Ishikawa (cell line): ENCODE measurements around the gene MRM2.

Experiments used
- CEBPB ChIP-seq: IDR thresholded peaks from 2 replicates; pipeline ENCODE4 v1.6.1; 2012
- CREB1 ChIP-seq: IDR thresholded peaks from 2 replicates; pipeline ENCODE4 v1.6.1; 2012; ENCODE audit warnings: low read depth
- EGR1 ChIP-seq: IDR thresholded peaks from 2 replicates; pipeline ENCODE4 v1.6.1; 2012
- EP300 ChIP-seq: IDR thresholded peaks from 2 replicates; pipeline ENCODE4 v1.6.1; 2012; ENCODE audit warnings: borderline replicate concordance
- MAX ChIP-seq: IDR thresholded peaks from 2 replicates; pipeline ENCODE4 v1.6.1; 2012
- RAD21 ChIP-seq: IDR thresholded peaks from 2 replicates; pipeline ENCODE4 v1.6.1; 2012; ENCODE audit warnings: low read depth
- TAF1 ChIP-seq: IDR thresholded peaks from 2 replicates; pipeline ENCODE4 v1.6.1; 2012; ENCODE audit warnings: low read depth, mild to moderate bottlenecking
- TCF12 ChIP-seq: IDR thresholded peaks from 2 replicates; pipeline ENCODE4 v1.6.1; 2012; ENCODE audit warnings: low read depth
- USF1 ChIP-seq: IDR thresholded peaks from 2 replicates; pipeline ENCODE4 v1.6.1; 2012
- YY1 ChIP-seq: IDR thresholded peaks from 2 replicates; pipeline ENCODE4 v1.6.1; 2012; ENCODE audit warnings: low read depth
- TF ChIP-seq, protein P1 (sequence below): IDR thresholded peaks from 2 replicates; pipeline ENCODE4 v1.6.1; 2012; ENCODE audit warnings: low read depth, mild to moderate bottlenecking

DNA sequence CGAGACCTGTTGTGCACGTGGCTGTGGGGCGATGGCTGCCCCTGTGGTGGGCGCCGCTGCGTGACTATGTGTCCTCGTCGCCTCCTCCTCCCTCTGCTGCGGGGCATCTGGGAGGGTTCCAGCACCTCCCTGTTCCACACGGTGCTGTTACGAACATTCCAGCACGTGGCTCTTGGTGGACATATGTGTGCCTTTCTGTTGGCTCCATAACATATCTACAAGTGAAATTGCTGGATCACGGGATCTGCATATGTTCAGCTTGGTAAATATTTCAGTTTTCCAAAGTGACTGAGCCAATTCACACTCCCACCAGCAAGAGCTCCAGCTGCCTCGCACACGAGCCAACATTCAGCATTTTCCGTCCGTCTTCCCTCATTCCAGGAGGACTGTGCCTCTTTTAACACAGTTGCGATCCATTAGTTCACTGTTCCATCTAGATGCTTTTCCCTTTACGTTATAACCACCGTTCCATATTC is 47.1 kb upstream of the MRM2 start:
- TF ChIP-seq EP300 (no peak), TAF1 (no peak), EGR1 (no peak), RAD21 (no peak), USF1 (no peak), CEBPB (no peak), TCF12 (no peak), YY1 (no peak), CREB1 (no peak), MAX (no peak)
- TF ChIP-seq, protein P1, sequence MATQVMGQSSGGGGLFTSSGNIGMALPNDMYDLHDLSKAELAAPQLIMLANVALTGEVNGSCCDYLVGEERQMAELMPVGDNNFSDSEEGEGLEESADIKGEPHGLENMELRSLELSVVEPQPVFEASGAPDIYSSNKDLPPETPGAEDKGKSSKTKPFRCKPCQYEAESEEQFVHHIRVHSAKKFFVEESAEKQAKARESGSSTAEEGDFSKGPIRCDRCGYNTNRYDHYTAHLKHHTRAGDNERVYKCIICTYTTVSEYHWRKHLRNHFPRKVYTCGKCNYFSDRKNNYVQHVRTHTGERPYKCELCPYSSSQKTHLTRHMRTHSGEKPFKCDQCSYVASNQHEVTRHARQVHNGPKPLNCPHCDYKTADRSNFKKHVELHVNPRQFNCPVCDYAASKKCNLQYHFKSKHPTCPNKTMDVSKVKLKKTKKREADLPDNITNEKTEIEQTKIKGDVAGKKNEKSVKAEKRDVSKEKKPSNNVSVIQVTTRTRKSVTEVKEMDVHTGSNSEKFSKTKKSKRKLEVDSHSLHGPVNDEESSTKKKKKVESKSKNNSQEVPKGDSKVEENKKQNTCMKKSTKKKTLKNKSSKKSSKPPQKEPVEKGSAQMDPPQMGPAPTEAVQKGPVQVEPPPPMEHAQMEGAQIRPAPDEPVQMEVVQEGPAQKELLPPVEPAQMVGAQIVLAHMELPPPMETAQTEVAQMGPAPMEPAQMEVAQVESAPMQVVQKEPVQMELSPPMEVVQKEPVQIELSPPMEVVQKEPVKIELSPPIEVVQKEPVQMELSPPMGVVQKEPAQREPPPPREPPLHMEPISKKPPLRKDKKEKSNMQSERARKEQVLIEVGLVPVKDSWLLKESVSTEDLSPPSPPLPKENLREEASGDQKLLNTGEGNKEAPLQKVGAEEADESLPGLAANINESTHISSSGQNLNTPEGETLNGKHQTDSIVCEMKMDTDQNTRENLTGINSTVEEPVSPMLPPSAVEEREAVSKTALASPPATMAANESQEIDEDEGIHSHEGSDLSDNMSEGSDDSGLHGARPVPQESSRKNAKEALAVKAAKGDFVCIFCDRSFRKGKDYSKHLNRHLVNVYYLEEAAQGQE = no peak
